A673 (cell line): ENCODE results near the gene RASA1. TPM values are rescaled to one million over a fixed set of nuclear protein-coding genes. Genes with fewer than 3 reads are reported as not detected.

Source experiments
- BruUV-seq: library from RNA; stranded (reverse); fragments of 400-500 nt; replicated peaks from 2 replicates; lab custom pipeline; 2021; lab: Mats Ljungman, UMichigan
- CTCF ChIA-PET: fragments of 300-600 bp; sonication (Branson Sonifier 250); formaldehyde crosslinking; loops from one replicate; lab custom pipeline; 2022; ENCODE audit warnings: antibody characterized with exemption; lab: Charles Lee
- POLR2A ChIA-PET: fragments of 300-600 bp; sonication (Branson Sonifier 250); formaldehyde crosslinking; loops from one replicate; lab custom pipeline; 2022; ENCODE audit warnings: antibody characterized with exemption; ENCODE audit not compliant: low non-redundant PET; lab: Charles Lee
- DNase-seq: peaks from one replicate; pipeline ENCODE4 v3.0.0-alpha.2; 2015; ENCODE audit warnings: low spot score
- H3K27ac ChIP-seq: fragments of 200-600 bp; sonication (generic); 2 replicates; pipeline ENCODE4 v1.5.1; 2016; ENCODE audit warnings: mixed run types, low read depth, mild to moderate bottlenecking, mixed read lengths, antibody characterized with exemption, low read length; ENCODE audit not compliant: poor library complexity, severe bottlenecking
- H3K27me3 ChIP-seq: fragments of 200-600 bp; sonication (generic); replicated peaks from 2 replicates; pipeline ENCODE4 v1.6.1; 2017; ENCODE audit warnings: mixed run types, low read depth, mild to moderate bottlenecking, mixed read lengths, antibody characterized with exemption, low read length; ENCODE audit not compliant: insufficient read depth, poor library complexity
- H3K36me3 ChIP-seq: fragments of 200-600 bp; sonication (generic); 2 replicates; pipeline ENCODE4 v1.6.1; 2016; ENCODE audit warnings: mixed run types, mild to moderate bottlenecking, mixed read lengths, antibody characterized with exemption, low read length; ENCODE audit not compliant: insufficient read depth, poor library complexity, severe bottlenecking
- H3K4me1 ChIP-seq: fragments of 200-600 bp; sonication (generic); 2 replicates; pipeline ENCODE4 v1.6.1; 2017; ENCODE audit warnings: mixed run types, mild to moderate bottlenecking, mixed read lengths, antibody characterized with exemption, low read length; ENCODE audit not compliant: insufficient read depth, poor library complexity, severe bottlenecking
- H3K4me3 ChIP-seq: fragments of 200-600 bp; sonication (generic); 2 replicates; pipeline ENCODE4 v1.5.1; 2016; ENCODE audit warnings: low read depth, mixed run types, mild to moderate bottlenecking, mixed read lengths, low read length; ENCODE audit not compliant: poor library complexity, severe bottlenecking
- H3K9me3 ChIP-seq: fragments of 200-600 bp; sonication (generic); 2 replicates; pipeline ENCODE4 v1.6.1; 2016; ENCODE audit warnings: mixed run types, low read depth, mild to moderate bottlenecking, mixed read lengths, antibody characterized with exemption, low read length; ENCODE audit not compliant: poor library complexity, severe bottlenecking
- CTCF ChIP-seq: fragments of 300-800, 200-600 bp; sonication (generic); conservative IDR thresholded peaks from 2 replicates; pipeline ENCODE4 v1.5.1; 2017; ENCODE audit warnings: low read depth, mild to moderate bottlenecking, antibody characterized with exemption, low read length, moderate library complexity, mixed read lengths
- EZH2 ChIP-seq: fragments of 200-600 bp; sonication (generic); IDR thresholded peaks from 2 replicates; pipeline ENCODE4 v1.6.1; 2017; ENCODE audit warnings: borderline replicate concordance, low read depth, mild to moderate bottlenecking, mixed read lengths, antibody characterized with exemption, low read length; ENCODE audit not compliant: poor library complexity, severe bottlenecking
- intact Hi-C: fragments of 100-400 bp; cut with micrococcal nuclease; formaldehyde crosslinking; loops from one replicate; pipeline ENCODE4 v1.10.0; 2022; ENCODE audit not compliant: unreplicated experiment
- total RNA-seq: library from RNA; stranded (reverse); gene quantifications from 2 replicates; pipeline ENCODE4 v1.2.3, GENCODE V29; 2021

The RASA1 gene
- total RNA-seq, 1 experiment from 2014 or later: 34.2 TPM

DNA sequence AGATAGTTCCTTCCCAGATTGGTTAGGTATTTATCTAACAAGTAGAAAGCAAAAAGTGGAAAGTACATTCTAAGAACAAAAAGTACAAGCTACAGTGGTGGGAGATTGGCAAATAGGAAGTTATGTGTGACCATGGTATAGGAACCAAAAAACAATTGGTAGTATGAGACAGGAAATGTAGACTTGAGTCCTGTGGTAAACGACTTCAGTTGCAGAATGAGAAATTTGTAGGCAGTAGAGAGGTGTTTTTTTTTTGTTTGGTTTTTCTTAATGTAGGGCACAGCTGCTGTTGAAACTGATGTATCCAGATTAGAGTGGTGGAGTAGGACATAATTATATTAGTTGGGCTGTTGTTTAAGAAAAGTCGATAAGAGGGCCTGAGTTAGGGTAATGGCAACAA lies 73.0 kb downstream of the RASA1 start:
- H3K9me3 ChIP-seq: no peaks in the 10 kb centered on the region
- BruUV-seq: TSS peak; percentile 13
- H3K27me3 ChIP-seq: no peaks in the 10 kb centered on the region
- POLR2A ChIA-PET: no interaction called here
- H3K27ac ChIP-seq: no peak overlapping the region
- TF ChIP-seq CTCF (no peak), EZH2 (no peak)
- intact Hi-C loops: no loop called here
- H3K4me3 ChIP-seq: no peak overlapping the region
- DNase-seq: no peak
- no peaks in the 10 kb centered on the region for H3K4me1 ChIP-seq
- CTCF ChIA-PET: no interaction called here
- peaks cover 23% of the 10 kb centered on the region for H3K36me3 ChIP-seq

- H3K9me3 ChIP-seq: no peaks in the 10 kb centered on the region
- ChIA-PET CTCF (no interaction called here), POLR2A (no interaction called here)
- H3K36me3 ChIP-seq: peaks cover 22% of the 10 kb centered on the region
- no peak overlapping the region for H3K27ac ChIP-seq
- H3K4me3 ChIP-seq: no peak overlapping the region
- TF ChIP-seq EZH2: no peak
- TF ChIP-seq CTCF: no peak
- intact Hi-C loops: no loop called here
- H3K4me1 ChIP-seq: peaks cover 15% of the 10 kb centered on the region
- no TSS peak for BruUV-seq
- no peak for DNase-seq
- no peaks in the 10 kb centered on the region for H3K27me3 ChIP-seq
Measured at GRCh38 chr5:87347272-87347671, 79.6 kb downstream of the RASA1 start.

GRCh38 chr5:87347841-87348240 lies 80.2 kb downstream of the RASA1 start:
- Histone ChIP-seq H3K4me3 (no peak overlapping the region), H3K9me3 (no peaks in the 10 kb centered on the region), H3K27ac (no peak overlapping the region), H3K4me1 (peaks cover 15% of the 10 kb centered on the region), H3K36me3 (peaks cover 18% of the 10 kb centered on the region), H3K27me3 (no peaks in the 10 kb centered on the region)
- POLR2A ChIA-PET: no interaction called here
- TF ChIP-seq CTCF: no peak
- CTCF ChIA-PET: no interaction called here
- DNase-seq: no peak
- BruUV-seq: no TSS peak
- intact Hi-C loops: no loop called here
